Right renal pelvis (tissue), 4 donors: ENCODE results near the gene SLC6A8. TPM values are rescaled to one million over a fixed set of nuclear protein-coding genes. Genes with fewer than 3 reads are reported as not detected.
"Not testable (repeated sequence)": the region's sequence is repeated elsewhere in the genome, so short reads cannot be mapped to it uniquely, and the experiment has no call there.

Source experiments
- DNase-seq, 4 donors: peaks; one replicate each; pipeline ENCODE4 v3.0.0-alpha.2; 2013; ENCODE audit warnings: low read depth in 4 of 4, low spot score in 3 of 4, missing footprints in 1 of 4
- polyA plus RNA-seq, 4 donors: library from polyadenylated mRNA; unstranded; fragments of 120-200 nt; gene quantifications; one replicate each; pipeline ENCODE4 v1.2.1, GENCODE V29; 2013; ENCODE audit not compliant: insufficient read length in 4 of 4

The SLC6A8 gene
- polyA plus RNA-seq, 4 donors = 46.6 to 74.1 (median 52.6) TPM

GRCh38 chrX:153743468-153744209 lies 55.9 kb downstream of the SLC6A8 start:
- DNase-seq = not testable (repeated sequence)

GRCh38 chrX:153744210-153745066 lies 56.7 kb downstream of the SLC6A8 start:
- no peak for DNase-seq

DNA sequence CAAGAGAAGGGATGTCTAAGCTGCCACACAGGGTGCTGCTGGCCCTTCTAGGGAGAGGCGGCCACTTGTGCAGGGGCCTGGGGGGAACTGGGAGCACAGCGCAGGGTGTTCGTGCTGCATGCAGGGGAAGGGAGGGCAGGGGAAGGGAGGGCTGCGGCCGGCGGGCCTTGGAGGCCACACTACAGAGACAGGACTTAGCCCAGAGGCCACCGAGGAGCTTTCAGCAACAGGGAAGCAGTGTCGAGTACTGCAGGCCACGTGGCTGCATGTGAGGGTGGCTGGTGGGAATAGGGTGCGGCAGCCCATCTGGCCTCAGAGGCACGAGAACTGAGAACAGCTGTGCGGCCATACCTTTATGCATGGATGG lies 57.3 kb downstream of the SLC6A8 start:
- DNase-seq = not testable (repeated sequence)

Other genes with a start within 250 kb of the SLC6A8 start
- under 1 TPM; 0.37 to 0.66 (median 0.48) TPM for gene TREX2, start 241.9 kb upstream of the SLC6A8 start, polyA plus RNA-seq
- 10 to 100 TPM; 24.3 to 34.0 (median 27.2) TPM for gene HAUS7, start 217.3 kb upstream of the SLC6A8 start, polyA plus RNA-seq
- gene BGN, start 192.9 kb upstream of the SLC6A8 start, polyA plus RNA-seq = 100 to 1,000 TPM; 169 to 230 (median 196) TPM
- gene ATP2B3, start 170.3 kb upstream of the SLC6A8 start, polyA plus RNA-seq = under 1 TPM; 0.23 to 0.36 (median 0.31) TPM
- gene CCNQ, start 88.8 kb upstream of the SLC6A8 start, polyA plus RNA-seq = 10 to 100 TPM; 17.6 to 20.7 (median 19.3) TPM
- 10 to 100 TPM; 46.7 to 74.3 (median 49.1) TPM for gene DUSP9, start 40.7 kb upstream of the SLC6A8 start, polyA plus RNA-seq
- 10 to 100 TPM in 1 of 4 donors, 1 to 10 TPM in 3; 6.2 to 11.4 (median 7.5) TPM for gene PNCK, start 14.1 kb upstream of the SLC6A8 start, polyA plus RNA-seq
- gene BCAP31, start 36.5 kb downstream of the SLC6A8 start, polyA plus RNA-seq = 100 to 1,000 TPM; 192 to 206 (median 199) TPM
- gene ABCD1, start 36.9 kb downstream of the SLC6A8 start, polyA plus RNA-seq = 1 to 10 TPM; 6.3 to 8.9 (median 7.1) TPM
- gene PLXNB3, start 76.3 kb downstream of the SLC6A8 start, polyA plus RNA-seq = 1 to 10 TPM in 3 of 4 donors, under 1 TPM in 1; 0.82 to 2.9 (median 2.1) TPM
- gene SRPK3, start 93.1 kb downstream of the SLC6A8 start, polyA plus RNA-seq = 1 to 10 TPM in 3 of 4 donors, under 1 TPM in 1; 0.90 to 2.0 (median 1.5) TPM
- 10 to 100 TPM; 62.2 to 90.3 (median 72.7) TPM for gene IDH3G, start 106.4 kb downstream of the SLC6A8 start, polyA plus RNA-seq
- 100 to 1,000 TPM; 141 to 189 (median 155) TPM for gene SSR4, start 106.7 kb downstream of the SLC6A8 start, polyA plus RNA-seq
- gene PDZD4, start 142.6 kb downstream of the SLC6A8 start, polyA plus RNA-seq = 10 to 100 TPM in 1 of 4 donors, 1 to 10 TPM in 3; 7.7 to 10.6 (median 8.8) TPM
- 10 to 100 TPM; 46.4 to 59.9 (median 47.9) TPM for gene L1CAM, start 198.2 kb downstream of the SLC6A8 start, polyA plus RNA-seq
- 1 to 10 TPM; 1.4 to 3.1 (median 2.0) TPM for gene AVPR2, start 216.7 kb downstream of the SLC6A8 start, polyA plus RNA-seq
- 10 to 100 TPM; 24.6 to 37.8 (median 27.8) TPM for gene ARHGAP4, start 238.3 kb downstream of the SLC6A8 start, polyA plus RNA-seq
- gene NAA10, start 247.1 kb downstream of the SLC6A8 start, polyA plus RNA-seq = 10 to 100 TPM; 60.2 to 80.1 (median 66.6) TPM